Nucleus accumbens (tissue), 56 donors: ENCODE measurements around the gene FAM47E.

Experiments used
- DNase-seq, 56 donors: peaks; one replicate each; lab custom pipeline; 2025; lab: John Stamatoyannopoulos, UW

Gene FAM47E

DNA sequence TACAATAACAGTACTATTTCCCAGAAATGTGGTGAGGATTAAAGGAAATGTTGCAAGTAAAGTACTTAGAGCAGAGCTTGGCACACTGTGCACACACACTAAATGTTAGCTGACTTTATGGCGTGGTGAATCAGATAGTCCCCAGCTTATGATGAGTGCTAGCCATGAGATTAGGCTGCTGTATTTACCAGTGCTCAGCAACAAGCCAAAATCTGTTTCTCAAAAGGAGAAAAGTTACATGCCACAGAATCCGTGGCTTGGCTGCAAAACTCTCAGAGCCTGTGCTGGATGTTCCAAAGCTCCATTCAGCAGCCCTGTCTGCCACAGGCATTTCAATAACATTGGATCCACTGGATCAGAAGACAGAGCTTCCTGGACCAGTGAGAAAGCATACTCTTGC is 42.3 kb downstream of the FAM47E start:
- no peak for DNase-seq

DNA sequence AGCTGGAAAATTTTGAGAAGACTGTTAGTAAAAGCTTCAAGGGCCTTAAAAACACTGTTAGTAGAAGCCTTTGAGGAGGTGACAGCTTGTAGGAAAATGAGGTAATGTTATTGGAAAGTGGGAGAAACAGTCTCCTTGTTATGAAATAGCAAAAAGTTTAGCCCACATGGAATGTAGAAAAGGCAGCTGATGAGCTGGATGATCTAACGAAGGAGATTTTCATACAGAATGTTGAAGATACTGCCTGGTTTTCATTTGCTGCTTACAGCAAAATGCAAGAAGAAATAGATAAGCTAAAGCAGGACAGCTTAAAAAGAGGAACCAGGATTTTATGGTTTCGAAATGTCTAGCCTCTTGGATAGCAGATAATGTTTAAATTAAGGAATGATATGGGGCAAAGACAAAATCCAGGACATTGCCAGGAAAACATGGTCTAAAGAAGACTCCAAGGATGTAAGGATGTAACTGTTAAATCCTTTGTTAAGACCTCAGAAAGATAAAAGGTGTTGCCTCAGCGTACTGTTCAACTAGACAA is 44.8 kb downstream of the FAM47E start:
- DNase-seq: no peak

DNA sequence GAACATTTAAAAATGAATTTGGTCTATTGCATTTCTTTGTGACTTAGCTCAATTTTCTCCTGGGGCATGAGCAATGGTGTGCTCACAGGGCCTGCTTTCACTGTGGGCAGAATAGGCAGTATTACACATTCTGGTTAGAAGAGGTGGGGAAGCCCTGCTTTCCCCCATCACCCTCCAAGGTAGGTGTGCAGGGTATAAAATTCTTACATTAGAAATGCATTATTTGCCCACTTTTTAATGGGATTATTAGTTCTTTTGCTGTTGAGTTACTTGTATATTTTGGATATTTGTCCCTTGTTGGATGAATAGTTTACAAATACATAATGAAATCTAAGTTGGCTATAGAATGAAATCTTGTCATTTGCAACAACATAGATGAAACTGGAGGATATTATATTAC is 46.7 kb downstream of the FAM47E start:
- no peak for DNase-seq

DNA sequence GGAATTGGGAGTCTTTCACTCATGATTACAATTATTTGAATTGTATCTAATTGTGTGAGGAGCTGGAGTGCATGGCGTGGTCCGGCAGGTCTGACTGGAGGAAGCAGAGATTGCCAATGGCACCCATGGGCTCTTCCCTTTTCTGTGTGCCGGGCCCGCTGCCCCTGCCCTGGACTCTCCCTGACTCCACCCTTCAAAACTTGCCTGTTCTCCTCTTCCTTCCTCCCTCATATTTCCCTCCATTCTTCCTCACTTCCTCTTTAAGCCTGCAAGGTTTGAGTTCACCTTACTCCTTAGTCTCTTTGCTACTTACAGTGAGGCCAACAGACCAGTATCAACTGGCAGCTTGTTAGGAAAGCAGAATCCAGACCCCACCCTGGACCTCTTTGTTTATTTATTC is 48.5 kb downstream of the FAM47E start:
- no peak for DNase-seq

GRCh38 chr4:76301068-76301774 is 49.7 kb downstream of the FAM47E start:
- DNase-seq: no peak

DNA sequence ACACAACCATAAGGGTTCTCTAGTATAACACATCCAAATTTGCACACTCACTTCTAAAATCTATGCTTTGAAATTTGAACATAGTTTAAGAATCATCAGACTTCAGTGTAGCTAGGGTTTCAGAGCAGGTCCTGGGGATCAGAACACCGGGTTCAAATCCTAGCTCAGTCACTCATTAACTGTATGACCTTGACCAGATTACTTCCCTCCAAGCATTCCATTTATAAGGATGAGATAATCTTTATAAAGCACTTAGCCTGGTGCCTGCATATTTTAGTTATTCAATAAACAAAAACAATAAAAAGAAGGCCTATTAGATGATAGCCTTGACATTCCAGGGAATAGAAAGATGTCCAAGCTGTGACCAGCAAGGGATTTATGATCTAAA is 50.2 kb downstream of the FAM47E start:
- no peak for DNase-seq

DNA sequence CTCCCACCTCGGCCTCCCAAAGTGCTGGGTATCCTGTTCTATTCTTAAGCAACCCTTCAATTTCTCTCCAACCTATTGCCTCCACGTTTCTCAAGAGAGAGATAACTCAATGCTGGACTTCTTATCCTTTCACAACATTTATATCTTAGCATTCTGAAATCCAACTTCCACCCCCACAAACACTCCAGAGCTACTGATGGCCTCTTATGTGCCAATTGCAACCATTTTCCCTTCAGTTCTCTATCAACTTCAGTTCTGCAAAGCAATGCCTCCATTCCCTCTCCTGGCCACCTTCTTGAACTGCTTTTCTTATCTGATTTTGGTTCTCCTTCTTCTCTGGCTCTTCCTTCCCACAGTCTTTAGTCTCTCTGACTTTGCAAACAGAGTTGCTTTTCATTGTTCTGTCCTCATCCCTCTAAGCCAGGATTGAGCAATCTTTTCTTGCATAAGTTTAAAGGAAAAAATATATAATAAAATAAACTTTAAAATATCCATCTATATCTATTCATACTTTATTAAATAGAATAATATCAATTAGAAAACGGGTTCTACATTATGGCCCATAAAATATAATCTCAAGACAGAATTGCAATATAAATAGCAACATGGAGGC is 51.4 kb downstream of the FAM47E start:
- DNase-seq: no peak

DNA sequence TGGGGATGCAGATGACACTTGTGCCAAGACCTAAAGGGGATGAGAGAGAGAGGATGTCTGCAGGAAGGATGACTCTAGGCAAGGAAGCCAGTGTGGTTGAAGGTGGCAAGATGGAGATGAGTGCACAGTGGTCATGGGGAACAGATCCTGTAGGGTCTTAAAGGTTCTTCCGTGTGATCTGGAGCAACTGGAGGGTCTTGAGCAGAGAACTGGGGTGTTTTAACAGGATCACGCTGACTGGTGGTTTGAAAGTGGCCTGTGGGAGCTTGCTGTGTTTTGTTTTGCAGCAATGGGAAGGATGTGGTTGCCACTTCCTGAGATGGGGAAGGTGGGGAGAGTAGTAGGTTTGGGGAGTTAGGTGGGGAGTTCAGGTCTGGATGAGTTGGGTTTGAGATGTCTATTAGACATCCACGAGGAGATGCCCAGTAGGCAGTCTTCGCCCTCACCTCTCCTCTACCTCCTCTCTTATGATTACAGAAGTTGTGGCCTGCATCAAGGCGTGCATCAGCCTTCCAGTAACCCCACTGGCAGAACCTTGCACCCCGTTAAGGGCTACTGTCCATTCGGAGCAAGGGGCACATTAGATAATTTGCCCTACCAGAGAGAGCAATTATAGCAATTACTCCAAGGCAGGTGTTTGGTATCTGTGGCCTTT is 53.6 kb downstream of the FAM47E start:
- DNase-seq: no peak

DNA sequence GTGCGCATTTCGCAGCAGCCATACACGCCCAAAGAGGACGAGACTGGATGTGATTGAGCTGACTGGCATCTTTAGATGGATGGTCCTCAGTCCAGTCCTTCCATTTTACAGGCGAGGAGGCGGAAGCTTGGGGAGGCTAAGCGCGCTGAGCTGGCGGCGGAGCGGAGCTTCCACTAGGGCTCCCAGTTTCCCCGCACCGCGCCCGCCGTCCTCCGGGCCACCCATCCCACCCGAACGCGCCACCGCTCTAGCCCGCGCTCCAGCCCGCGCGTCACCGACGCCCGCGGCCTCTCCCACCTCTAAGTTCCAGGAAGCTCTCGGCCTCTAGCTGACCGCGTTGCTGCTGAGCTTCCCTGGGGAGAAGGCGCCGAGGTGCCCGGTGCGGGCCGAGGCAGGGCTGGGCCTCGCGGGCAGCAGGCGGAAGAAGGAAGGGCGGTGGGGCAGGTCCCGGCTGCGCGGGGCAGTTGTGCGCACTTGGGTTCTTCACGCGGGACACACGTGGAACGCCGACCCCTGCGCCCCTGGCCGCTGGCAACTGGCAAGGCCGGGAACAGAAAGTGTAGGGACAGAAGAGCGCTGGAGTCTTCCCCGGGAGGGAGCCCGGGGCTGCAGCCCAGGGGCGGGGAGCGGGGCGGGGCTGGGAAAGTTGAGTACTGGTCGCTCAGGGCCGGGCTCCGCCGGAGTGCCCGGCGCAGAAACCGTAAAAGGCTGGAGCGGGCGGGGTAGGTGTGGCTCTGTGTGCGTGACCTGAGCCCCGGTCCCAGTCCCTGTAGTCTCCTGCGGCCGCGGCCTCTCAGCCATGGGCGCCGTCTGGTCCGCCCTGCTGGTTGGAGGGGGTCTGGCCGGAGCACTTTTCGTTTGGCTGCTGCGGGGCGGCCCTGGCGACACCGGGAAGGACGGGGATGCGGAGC is 54.7 kb downstream of the FAM47E start, which contains the start of gene STBD1:
TSS of gene STBD1 (plus strand) at position 763 of the 911 bp plus-strand sequence. CDS start at position 800, 37 bp downstream.
- peak in 25 of 56 donors; percentile 3 to 59 (median 29) for DNase-seq

DNA sequence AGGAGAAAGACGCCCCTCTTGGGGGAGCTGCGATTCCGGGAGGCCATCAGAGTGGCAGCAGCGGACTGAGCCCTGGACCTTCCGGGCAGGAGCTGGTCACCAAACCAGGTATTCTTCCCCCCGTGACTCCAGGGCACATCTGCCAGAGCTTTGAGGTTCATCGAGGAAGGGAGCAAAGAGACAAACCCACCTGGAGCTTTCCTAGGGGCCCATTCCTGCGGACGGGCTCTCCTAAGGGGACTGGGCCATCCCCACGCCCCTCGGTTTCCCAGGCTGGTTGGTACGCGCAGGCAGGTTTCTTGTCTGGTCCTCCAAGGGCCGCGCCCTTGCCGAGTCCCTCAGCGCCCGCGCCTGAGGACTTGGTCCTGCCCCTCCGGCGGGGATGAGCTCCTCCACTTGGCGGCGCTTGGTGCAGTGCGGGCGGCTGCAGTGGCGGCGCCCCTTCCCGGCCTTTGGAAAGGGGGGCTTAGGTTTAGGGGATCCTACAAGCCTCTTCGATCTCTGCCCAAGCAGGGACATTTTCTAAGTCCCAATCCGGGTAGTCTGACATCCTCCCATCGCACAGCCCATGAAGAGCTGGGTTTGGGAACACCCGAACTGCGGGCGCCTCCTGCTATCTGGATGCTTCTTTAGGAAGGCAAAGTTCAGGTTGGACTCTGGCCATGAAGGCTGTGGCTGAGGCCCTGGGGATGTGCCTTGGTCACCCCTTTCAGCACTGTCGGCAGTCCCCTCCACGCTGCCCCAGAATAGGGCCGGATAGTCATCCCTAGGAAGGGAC is 55.5 kb downstream of the FAM47E start:
- DNase-seq: peak in 19 of 56 donors; percentile 1 to 54 (median 17)

- DNase-seq: peak in 1 of 56 donors; percentile 22
Measured at GRCh38 chr4:76307660-76308014, 56.1 kb downstream of the FAM47E start.

DNA sequence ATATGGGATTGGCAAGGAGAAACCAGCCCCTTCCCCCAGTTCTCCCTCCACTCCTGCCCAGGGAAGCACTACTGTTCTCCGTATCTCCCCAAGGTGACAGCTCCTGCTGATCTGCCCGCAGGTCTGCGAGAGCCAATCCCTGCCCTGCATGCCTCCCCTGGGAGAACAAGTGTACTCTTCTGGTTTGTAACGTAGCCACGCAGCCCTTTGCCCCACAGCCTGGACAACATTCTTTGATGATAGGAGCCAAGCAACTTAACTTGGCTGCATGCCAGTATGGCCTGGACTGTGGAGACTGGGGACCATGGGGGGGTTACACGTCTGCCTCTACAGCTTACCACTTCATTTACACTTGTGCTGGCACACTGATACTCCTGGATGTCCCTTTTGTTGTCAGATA is 57.0 kb downstream of the FAM47E start:
- DNase-seq: peak in 2 of 56 donors; percentile 1

- no peak for DNase-seq
Measured at GRCh38 chr4:76309939-76310550, 58.5 kb downstream of the FAM47E start.

GRCh38 chr4:76310683-76311082 is 59.2 kb downstream of the FAM47E start:
- no peak for DNase-seq

GRCh38 chr4:76311896-76312331 is 60.4 kb downstream of the FAM47E start:
- no peak for DNase-seq

DNA sequence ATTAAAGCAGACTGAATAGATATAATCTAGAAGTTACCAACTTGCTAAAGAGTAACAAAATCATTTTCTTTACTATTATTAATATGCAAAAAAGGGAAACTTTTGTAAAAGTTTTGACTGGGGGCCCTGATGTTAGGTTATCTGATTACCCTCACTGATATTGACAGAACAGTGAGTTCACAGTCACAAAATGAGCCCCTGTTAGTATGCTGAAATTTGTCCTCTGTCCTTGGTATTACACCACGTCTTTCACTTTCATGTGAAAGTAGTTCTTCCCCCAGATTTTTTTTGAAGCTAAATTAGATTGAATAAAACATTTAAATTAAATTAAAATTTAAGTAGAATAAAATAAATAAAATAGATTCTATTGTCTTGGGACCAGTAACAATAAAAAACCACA is 60.9 kb downstream of the FAM47E start:
- no peak for DNase-seq

GRCh38 chr4:76313547-76313946 is 62.0 kb downstream of the FAM47E start:
- DNase-seq: no peak

GRCh38 chr4:76315267-76315918 is 63.9 kb downstream of the FAM47E start:
- no peak for DNase-seq

GRCh38 chr4:76316131-76316530 is 64.6 kb downstream of the FAM47E start:
- no peak for DNase-seq
